ENCODE measurements around the gene NKTR. TPM values are rescaled to one million over a fixed set of nuclear protein-coding genes. Genes with fewer than 3 reads are reported as not detected.

The NKTR gene
- total and polyA plus RNA-seq, 9 of the 15 experiments (the other 6 are each of a cell fraction or from before 2014, with no cell fraction given), result 19.7 to 123 (median 92.6) TPM

DNA sequence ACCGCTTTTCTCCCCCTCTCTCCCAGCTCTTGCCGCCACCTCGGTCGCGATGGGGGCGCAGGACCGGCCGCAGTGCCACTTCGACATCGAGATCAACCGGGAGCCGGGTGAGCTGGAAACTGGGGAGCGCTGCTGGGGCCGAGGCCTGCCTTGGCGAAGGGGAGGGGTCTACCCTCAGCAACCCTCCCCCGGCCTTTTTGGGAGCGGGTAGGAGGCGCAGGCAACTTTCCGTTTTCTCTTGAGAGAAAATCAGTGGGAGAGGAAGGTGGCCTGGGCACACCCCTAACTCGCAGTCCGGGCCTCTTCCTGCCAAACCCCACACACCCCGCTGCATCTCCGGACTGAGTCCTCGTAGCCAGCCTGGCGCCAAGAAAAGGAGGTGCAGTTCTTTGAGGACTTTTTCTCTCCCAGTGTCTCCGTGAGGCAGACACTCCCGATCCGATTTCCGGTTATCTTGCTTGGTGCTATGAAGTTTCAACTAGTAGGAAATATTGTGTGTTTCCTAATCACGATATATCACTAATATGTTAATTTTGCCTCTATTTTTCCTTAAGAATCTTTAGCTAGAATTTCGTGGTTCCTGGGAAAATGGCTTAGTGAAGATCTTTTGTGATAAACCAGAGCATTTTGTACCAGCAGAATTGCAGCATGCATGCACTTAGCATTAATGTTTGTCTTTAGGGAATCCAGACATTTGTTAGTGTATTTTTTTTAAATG is 631 bp downstream of the NKTR start (continued):
- TF ChIP-seq, protein P1, sequence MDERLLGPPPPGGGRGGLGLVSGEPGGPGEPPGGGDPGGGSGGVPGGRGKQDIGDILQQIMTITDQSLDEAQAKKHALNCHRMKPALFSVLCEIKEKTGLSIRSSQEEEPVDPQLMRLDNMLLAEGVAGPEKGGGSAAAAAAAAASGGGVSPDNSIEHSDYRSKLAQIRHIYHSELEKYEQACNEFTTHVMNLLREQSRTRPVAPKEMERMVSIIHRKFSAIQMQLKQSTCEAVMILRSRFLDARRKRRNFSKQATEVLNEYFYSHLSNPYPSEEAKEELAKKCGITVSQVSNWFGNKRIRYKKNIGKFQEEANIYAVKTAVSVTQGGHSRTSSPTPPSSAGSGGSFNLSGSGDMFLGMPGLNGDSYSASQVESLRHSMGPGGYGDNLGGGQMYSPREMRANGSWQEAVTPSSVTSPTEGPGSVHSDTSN (CRISPR knock-in tag; IDR thresholded peaks at IDR 0.05; ENCODE audit: low read depth), result no peak
- TF ChIP-seq, protein P1 (tag; conservative IDR thresholded peaks at IDR 0.05; ENCODE audit: low read depth), result no peak
- 0 out of 2 replicates have a peak, but pooled peaks have one; percentile 13 for TF ChIP-seq MXI1 (IDR thresholded peaks at IDR 0.05; ENCODE audit: low read depth, low read length)
- no peak for TF ChIP-seq ZNF830 (CRISPR knock-in tag; IDR thresholded peaks at IDR 0.05)
- TF ChIP-seq ESRRB (CRISPR knock-in tag; IDR thresholded peaks at IDR 0.05; ENCODE audit: borderline replicate concordance), result no peak
- TF ChIP-seq MTA2 (IDR thresholded peaks at IDR 0.05; ENCODE audit: low read depth), result no peak
- no peak for TF ChIP-seq ZKSCAN1 (IDR thresholded peaks at IDR 0.05; ENCODE audit: low read depth, low read length)
- TF ChIP-seq, protein P2, sequence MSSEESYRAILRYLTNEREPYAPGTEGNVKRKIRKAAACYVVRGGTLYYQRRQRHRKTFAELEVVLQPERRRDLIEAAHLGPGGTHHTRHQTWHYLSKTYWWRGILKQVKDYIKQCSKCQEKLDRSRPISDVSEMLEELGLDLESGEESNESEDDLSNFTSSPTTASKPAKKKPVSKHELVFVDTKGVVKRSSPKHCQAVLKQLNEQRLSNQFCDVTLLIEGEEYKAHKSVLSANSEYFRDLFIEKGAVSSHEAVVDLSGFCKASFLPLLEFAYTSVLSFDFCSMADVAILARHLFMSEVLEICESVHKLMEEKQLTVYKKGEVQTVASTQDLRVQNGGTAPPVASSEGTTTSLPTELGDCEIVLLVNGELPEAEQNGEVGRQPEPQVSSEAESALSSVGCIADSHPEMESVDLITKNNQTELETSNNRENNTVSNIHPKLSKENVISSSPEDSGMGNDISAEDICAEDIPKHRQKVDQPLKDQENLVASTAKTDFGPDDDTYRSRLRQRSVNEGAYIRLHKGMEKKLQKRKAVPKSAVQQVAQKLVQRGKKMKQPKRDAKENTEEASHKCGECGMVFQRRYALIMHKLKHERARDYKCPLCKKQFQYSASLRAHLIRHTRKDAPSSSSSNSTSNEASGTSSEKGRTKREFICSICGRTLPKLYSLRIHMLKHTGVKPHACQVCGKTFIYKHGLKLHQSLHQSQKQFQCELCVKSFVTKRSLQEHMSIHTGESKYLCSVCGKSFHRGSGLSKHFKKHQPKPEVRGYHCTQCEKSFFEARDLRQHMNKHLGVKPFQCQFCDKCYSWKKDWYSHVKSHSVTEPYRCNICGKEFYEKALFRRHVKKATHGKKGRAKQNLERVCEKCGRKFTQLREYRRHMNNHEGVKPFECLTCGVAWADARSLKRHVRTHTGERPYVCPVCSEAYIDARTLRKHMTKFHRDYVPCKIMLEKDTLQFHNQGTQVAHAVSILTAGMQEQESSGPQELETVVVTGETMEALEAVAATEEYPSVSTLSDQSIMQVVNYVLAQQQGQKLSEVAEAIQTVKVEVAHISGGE (CRISPR knock-in tag; IDR thresholded peaks at IDR 0.05), result peak in 2 of 3 experiments; percentile 46 to 47; a peak in 1 of 6 replicates
- TF ChIP-seq, protein P3, sequence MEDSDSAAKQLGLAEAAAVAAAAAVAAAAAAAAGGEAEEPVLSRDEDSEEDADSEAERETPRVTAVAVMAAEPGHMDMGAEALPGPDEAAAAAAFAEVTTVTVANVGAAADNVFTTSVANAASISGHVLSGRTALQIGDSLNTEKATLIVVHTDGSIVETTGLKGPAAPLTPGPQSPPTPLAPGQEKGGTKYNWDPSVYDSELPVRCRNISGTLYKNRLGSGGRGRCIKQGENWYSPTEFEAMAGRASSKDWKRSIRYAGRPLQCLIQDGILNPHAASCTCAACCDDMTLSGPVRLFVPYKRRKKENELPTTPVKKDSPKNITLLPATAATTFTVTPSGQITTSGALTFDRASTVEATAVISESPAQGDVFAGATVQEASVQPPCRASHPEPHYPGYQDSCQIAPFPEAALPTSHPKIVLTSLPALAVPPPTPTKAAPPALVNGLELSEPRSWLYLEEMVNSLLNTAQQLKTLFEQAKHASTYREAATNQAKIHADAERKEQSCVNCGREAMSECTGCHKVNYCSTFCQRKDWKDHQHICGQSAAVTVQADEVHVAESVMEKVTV (CRISPR knock-in tag; IDR thresholded peaks at IDR 0.05), result no peak
- TF ChIP-seq MEIS2 (IDR thresholded peaks at IDR 0.05; ENCODE audit: partially characterized antibody), result no peak
- no peak for TF ChIP-seq NFXL1 (CRISPR knock-in tag; IDR thresholded peaks at IDR 0.05)
- no peak for TF ChIP-seq MTA1 (IDR thresholded peaks at IDR 0.05; ENCODE audit: borderline replicate concordance)
- TF ChIP-seq CTBP1 (IDR thresholded peaks at IDR 0.05; ENCODE audit: borderline replicate concordance), result no peak
- peak; percentile 91 for TF ChIP-seq CHD1 (IDR thresholded peaks at IDR 0.05; ENCODE audit: low read length)
- TF ChIP-seq TBL1XR1 (IDR thresholded peaks at IDR 0.05; ENCODE audit: low read length in 2 of 2), result no peak; a peak in 1 of 4 replicates
- no peak for TF ChIP-seq ZNF644 (tag; IDR thresholded peaks at IDR 0.05; ENCODE audit: low read depth)
- TF ChIP-seq, protein P4, sequence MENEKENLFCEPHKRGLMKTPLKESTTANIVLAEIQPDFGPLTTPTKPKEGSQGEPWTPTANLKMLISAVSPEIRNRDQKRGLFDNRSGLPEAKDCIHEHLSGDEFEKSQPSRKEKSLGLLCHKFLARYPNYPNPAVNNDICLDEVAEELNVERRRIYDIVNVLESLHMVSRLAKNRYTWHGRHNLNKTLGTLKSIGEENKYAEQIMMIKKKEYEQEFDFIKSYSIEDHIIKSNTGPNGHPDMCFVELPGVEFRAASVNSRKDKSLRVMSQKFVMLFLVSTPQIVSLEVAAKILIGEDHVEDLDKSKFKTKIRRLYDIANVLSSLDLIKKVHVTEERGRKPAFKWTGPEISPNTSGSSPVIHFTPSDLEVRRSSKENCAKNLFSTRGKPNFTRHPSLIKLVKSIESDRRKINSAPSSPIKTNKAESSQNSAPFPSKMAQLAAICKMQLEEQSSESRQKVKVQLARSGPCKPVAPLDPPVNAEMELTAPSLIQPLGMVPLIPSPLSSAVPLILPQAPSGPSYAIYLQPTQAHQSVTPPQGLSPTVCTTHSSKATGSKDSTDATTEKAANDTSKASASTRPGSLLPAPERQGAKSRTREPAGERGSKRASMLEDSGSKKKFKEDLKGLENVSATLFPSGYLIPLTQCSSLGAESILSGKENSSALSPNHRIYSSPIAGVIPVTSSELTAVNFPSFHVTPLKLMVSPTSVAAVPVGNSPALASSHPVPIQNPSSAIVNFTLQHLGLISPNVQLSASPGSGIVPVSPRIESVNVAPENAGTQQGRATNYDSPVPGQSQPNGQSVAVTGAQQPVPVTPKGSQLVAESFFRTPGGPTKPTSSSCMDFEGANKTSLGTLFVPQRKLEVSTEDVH (IDR thresholded peaks at IDR 0.05; ENCODE audit: low read depth, partially characterized antibody), result peak; percentile 35

Measured in K562 (cell line).